K562 (cell line): ENCODE results near the gene CDC6. TPM values are rescaled to one million over a fixed set of nuclear protein-coding genes. Genes with fewer than 3 reads are reported as not detected.

Experiments
- AFF1 ChIP-seq, 2 experiments: fragments of 450-650 bp; IDR thresholded peaks; 2 replicates each; pipeline ENCODE4 v1.6.1; 2018; ENCODE audit warnings: mild to moderate bottlenecking in 2 of 2, low read depth in 1 of 2; ENCODE audit not compliant: partially characterized antibody in 2 of 2
- ATF7 ChIP-seq: fragments of 450-650 bp; IDR thresholded peaks from 2 replicates; pipeline ENCODE4 v1.7.1; 2014; ENCODE audit warnings: mild to moderate bottlenecking, moderate library complexity
- CTCF ChIP-seq, 3 experiments: IDR thresholded peaks in 2 of 3; conservative IDR thresholded peaks in 1 of 3; 2 replicates each; pipeline ENCODE4 v1.5.1; 2011 to 2012; ENCODE audit warnings: low read length in 3 of 3, mild to moderate bottlenecking in 3 of 3, control low read depth in 2 of 3, improper control_type of control experiment in 1 of 3, inconsistent platforms in 1 of 3, low read depth in 1 of 3, mixed read lengths in 1 of 3, moderate library complexity in 1 of 3; ENCODE audit not compliant: insufficient read depth in 2 of 3
- GTF2E2 ChIP-seq: fragments of 200-800 bp; sonication (Bioruptor generic); IDR thresholded peaks from 2 replicates; pipeline ENCODE4 v1.6.1; 2016; ENCODE audit warnings: missing genetic modification characterization, missing compliant biosample characterization
- IRF2 ChIP-seq: sonication (generic); formaldehyde crosslinking; IDR thresholded peaks from 2 replicates; pipeline ENCODE4 v1.8.1; 2022; ENCODE audit warnings: mild to moderate bottlenecking, missing genetic modification reagents
- LARP7 ChIP-seq: fragments of 450-650 bp; IDR thresholded peaks from 2 replicates; pipeline ENCODE4 v1.6.1; 2016
- NCOR1 ChIP-seq: fragments of 450-650 bp; IDR thresholded peaks from 2 replicates; pipeline ENCODE4 v1.6.1; 2016; ENCODE audit warnings: mild to moderate bottlenecking, moderate library complexity
- SMAD4 ChIP-seq: fragments of 250-450 bp; sonication (Bioruptor Pico); conservative IDR thresholded peaks from 2 replicates; pipeline ENCODE4 v1.8.0; 2021; ENCODE audit warnings: inconsistent platforms, mild to moderate bottlenecking, moderate library complexity
- SMARCA5 ChIP-seq: fragments of 450-650 bp; IDR thresholded peaks from 2 replicates; pipeline ENCODE4 v1.6.1; 2016
- SNIP1 ChIP-seq: fragments of 450-650 bp; IDR thresholded peaks from 2 replicates; pipeline ENCODE4 v1.7.1; 2017; ENCODE audit warnings: low read depth, mild to moderate bottlenecking
- TBP ChIP-seq: optimal IDR thresholded peaks from 2 replicates; pipeline ENCODE3; 2011; ENCODE audit warnings: low read depth, low read length, improper control_type of control experiment
- TCF7L2 ChIP-seq: fragments of 150-350 bp; IDR thresholded peaks from 2 replicates; pipeline ENCODE4 v1.6.1; 2016; ENCODE audit warnings: low read depth, mild to moderate bottlenecking, low read length, moderate library complexity
- ZNF449 ChIP-seq: fragments of 250-450 bp; sonication (Bioruptor Pico); IDR thresholded peaks from 2 replicates; pipeline ENCODE4 v1.8.0; 2022; ENCODE audit warnings: moderate library complexity, mild to moderate bottlenecking, inconsistent platforms
- ZNF518B ChIP-seq: fragments of 250-450 bp; sonication (Bioruptor Pico); IDR thresholded peaks from 2 replicates; pipeline ENCODE4 v1.5.0; 2021; ENCODE audit warnings: mild to moderate bottlenecking, moderate library complexity
- ZNF76 ChIP-seq: fragments of 250-450 bp; sonication (Bioruptor Pico); IDR thresholded peaks from 2 replicates; pipeline ENCODE4 v1.4.0; 2020; ENCODE audit warnings: mild to moderate bottlenecking, moderate library complexity, borderline replicate concordance
- ZNF778 ChIP-seq: fragments of 450-650 bp; formaldehyde crosslinking; IDR thresholded peaks from 2 replicates; pipeline ENCODE4 v1.4.0; 2020; ENCODE audit warnings: mild to moderate bottlenecking, moderate library complexity
- ZNF780A ChIP-seq: fragments of 250-450 bp; sonication (Bioruptor Pico); IDR thresholded peaks from 2 replicates; pipeline ENCODE4 v1.5.0; 2021; ENCODE audit warnings: mild to moderate bottlenecking
- polyA plus RNA-seq, 8 experiments: library from polyadenylated mRNA; depleted of rRNA in 4 of 8; stranded (reverse) in 5 of 8; unstranded in 3 of 8; fragments of >200 nt; fragmentation: Nextera tagmentation in 2 of 8; fragmentation: Illumina TruSeq in 1 of 8; extraction: Ambion mirVana in 2 of 8; extraction: Trizol in 1 of 8; gene quantifications; 2 replicates each; pipeline versions ENCODE4 v1.2.1 to v1.2.3, GENCODE V29; 2011 to 2014; ENCODE audit warnings: inconsistent platforms in 1 of 8, missing spikeins in 1 of 8
- total RNA-seq, 7 experiments: library from RNA; depleted of rRNA in 6 of 7; stranded (reverse); fragments of >200 nt in 6 of 7; fragmentation: Illumina TruSeq in 2 of 7; extraction: Trizol in 2 of 7; gene quantifications; 2 replicates each; pipeline versions ENCODE4 v1.2.1 to v1.2.3, GENCODE V29; 2011 to 2021; ENCODE audit warnings: low replicate concordance in 1 of 7

The CDC6 gene
- total and polyA plus RNA-seq, 9 of the 15 experiments (the other 6 are each of a cell fraction or from before 2014, with no cell fraction given) = 29.6 to 141 (median 106) TPM

- TF ChIP-seq ZNF518B (CRISPR knock-in tag) (no peak), SMAD4 (CRISPR knock-in tag) (no peak), ZNF778 (CRISPR knock-in tag) (no peak), AFF1 (IDR thresholded peaks at IDR 0.05; ENCODE audit: low read depth in 1 of 2, partially characterized antibody in 2 of 2) (peak; percentile 71 to 95), IRF2 (no peak), GTF2E2 (peak; percentile 30; the same call in 1 of the 2 replicates), ZNF780A (CRISPR knock-in tag) (no peak), CTCF (IDR thresholded peaks at IDR 0.05 in 2 of 3, conservative IDR thresholded peaks at IDR 0.05 in 1 of 3; ENCODE audit: insufficient read depth in 2 of 3, low read depth in 1 of 3, low read length in 3 of 3) (no peak), LARP7 (peak; percentile 88; the same call in 1 of the 2 replicates), ATF7 (peak; percentile 78), ZNF76 (no peak), SMARCA5 (no peak), SNIP1 (no peak), TBP (peak; percentile 93), TCF7L2 (no peak), NCOR1 (no peak), ZNF449 (CRISPR knock-in tag) (no peak)
These were observed at the start of gene CDC6 (continued) for GRCh38 chr17:40287494-40288369.
